Mesendoderm (in vitro differentiated cells): ENCODE data around the gene VIPR2.

Source experiments
- DNase-seq: peaks from one replicate; pipeline ENCODE4 v3.0.0; 2013
- H2AK5ac ChIP-seq: 2 replicates; pipeline ENCODE4 v1.6.1; 2013; ENCODE audit warnings: low read length, inconsistent platforms
- H2BK120ac ChIP-seq: 2 replicates; pipeline ENCODE4 v1.6.1; 2013; ENCODE audit warnings: low read depth, mild to moderate bottlenecking, low read length, moderate library complexity, mixed read lengths
- H2BK15ac ChIP-seq: replicated peaks from 2 replicates; pipeline ENCODE4 v1.6.1; 2013; ENCODE audit warnings: low read depth, mild to moderate bottlenecking, moderate library complexity
- H2BK5ac ChIP-seq: 2 replicates; pipeline ENCODE4 v1.6.1; 2013; ENCODE audit warnings: low read length, inconsistent platforms
- H3K18ac ChIP-seq: 2 replicates; pipeline ENCODE4 v1.6.1; 2013; ENCODE audit warnings: mild to moderate bottlenecking, low read length, mixed read lengths
- H3K23ac ChIP-seq: one replicate; pipeline ENCODE4 v1.6.1; 2013; ENCODE audit warnings: low read length
- H3K27ac ChIP-seq: 2 replicates; pipeline ENCODE4 v1.5.1; 2013; ENCODE audit warnings: low read depth, mild to moderate bottlenecking, inconsistent platforms, low read length, moderate library complexity
- H3K27me3 ChIP-seq: 2 replicates; pipeline ENCODE4 v1.6.1; 2013; ENCODE audit warnings: low read length, control low read depth, mild to moderate bottlenecking, inconsistent platforms; ENCODE audit not compliant: insufficient read depth, poor library complexity
- H3K36me3 ChIP-seq: 2 replicates; pipeline ENCODE4 v1.6.1; 2013; ENCODE audit warnings: low read length, inconsistent platforms; ENCODE audit not compliant: control insufficient read depth, insufficient read depth
- H3K4ac ChIP-seq: one replicate; pipeline ENCODE4 v1.6.1; 2013; ENCODE audit warnings: low read depth, mild to moderate bottlenecking, low read length, moderate library complexity
- H3K4me1 ChIP-seq: 2 replicates; pipeline ENCODE4 v1.6.1; 2013; ENCODE audit warnings: low read depth, low read length, inconsistent platforms; ENCODE audit not compliant: control insufficient read depth
- H3K4me2 ChIP-seq: 2 replicates; pipeline ENCODE4 v1.6.1; 2013; ENCODE audit warnings: low read length
- H3K4me3 ChIP-seq: 2 replicates; pipeline ENCODE4 v1.5.1; 2013; ENCODE audit warnings: mild to moderate bottlenecking, low read length
- H3K56ac ChIP-seq: one replicate; pipeline ENCODE4 v1.6.1; 2013; ENCODE audit warnings: low read length
- H3K79me1 ChIP-seq: 2 replicates; pipeline ENCODE4 v1.6.1; 2013; ENCODE audit warnings: low read length, inconsistent platforms
- H3K79me2 ChIP-seq: 2 replicates; pipeline ENCODE4 v1.6.1; 2013; ENCODE audit warnings: mild to moderate bottlenecking, low read length; ENCODE audit not compliant: control insufficient read depth, insufficient read depth
- H3K9ac ChIP-seq: 2 replicates; pipeline ENCODE4 v1.6.1; 2013; ENCODE audit warnings: low read length, inconsistent platforms
- H4K5ac ChIP-seq: one replicate; pipeline ENCODE4 v1.6.1; 2013; ENCODE audit warnings: low read length
- H4K8ac ChIP-seq: one replicate; pipeline ENCODE4 v1.6.1; 2013; ENCODE audit warnings: low read depth, mild to moderate bottlenecking, control low read depth, low read length, moderate library complexity
- WGBS: extraction: QIAGEN DNeasy Blood & Tissue Kit; methylation state at CpG from one replicate; pipeline ENCODE4 v1.1.7; 2013; ENCODE audit warnings: low lambda C conversion rate, missing lambda C conversion rate; ENCODE audit not compliant: insufficient coverage; ENCODE audit errors: extremely low coverage; 5-methylcytosine and 5-hydroxymethylcytosine counted together

The VIPR2 gene

GRCh38 chr7:159149488-159149887 lies 4.8 kb upstream of the VIPR2 start:
- Histone ChIP-seq H2BK15ac (no peak overlapping the region), H3K4me2 (no peak overlapping the region), H3K9ac (no peak overlapping the region), H3K4me3 (no peak overlapping the region), H3K56ac (no peak overlapping the region), H3K79me1 (no peaks in the 10 kb centered on the region), H3K79me2 (no peaks in the 10 kb centered on the region), H4K5ac (no peak overlapping the region), H2AK5ac (no peak overlapping the region), H3K23ac (no peak overlapping the region), H3K4ac (no peak overlapping the region), H3K4me1 (no peaks in the 10 kb centered on the region), H4K8ac (no peak overlapping the region), H3K36me3 (no peaks in the 10 kb centered on the region), H3K27ac (no peak overlapping the region), H3K27me3 (peaks cover 7% of the 10 kb centered on the region), H3K18ac (no peak overlapping the region), H2BK120ac (no peak overlapping the region), H2BK5ac (no peak overlapping the region)
- WGBS = no CpG with 5 or more reads among the region's 8 CpGs
- DNase-seq = no peak

DNA sequence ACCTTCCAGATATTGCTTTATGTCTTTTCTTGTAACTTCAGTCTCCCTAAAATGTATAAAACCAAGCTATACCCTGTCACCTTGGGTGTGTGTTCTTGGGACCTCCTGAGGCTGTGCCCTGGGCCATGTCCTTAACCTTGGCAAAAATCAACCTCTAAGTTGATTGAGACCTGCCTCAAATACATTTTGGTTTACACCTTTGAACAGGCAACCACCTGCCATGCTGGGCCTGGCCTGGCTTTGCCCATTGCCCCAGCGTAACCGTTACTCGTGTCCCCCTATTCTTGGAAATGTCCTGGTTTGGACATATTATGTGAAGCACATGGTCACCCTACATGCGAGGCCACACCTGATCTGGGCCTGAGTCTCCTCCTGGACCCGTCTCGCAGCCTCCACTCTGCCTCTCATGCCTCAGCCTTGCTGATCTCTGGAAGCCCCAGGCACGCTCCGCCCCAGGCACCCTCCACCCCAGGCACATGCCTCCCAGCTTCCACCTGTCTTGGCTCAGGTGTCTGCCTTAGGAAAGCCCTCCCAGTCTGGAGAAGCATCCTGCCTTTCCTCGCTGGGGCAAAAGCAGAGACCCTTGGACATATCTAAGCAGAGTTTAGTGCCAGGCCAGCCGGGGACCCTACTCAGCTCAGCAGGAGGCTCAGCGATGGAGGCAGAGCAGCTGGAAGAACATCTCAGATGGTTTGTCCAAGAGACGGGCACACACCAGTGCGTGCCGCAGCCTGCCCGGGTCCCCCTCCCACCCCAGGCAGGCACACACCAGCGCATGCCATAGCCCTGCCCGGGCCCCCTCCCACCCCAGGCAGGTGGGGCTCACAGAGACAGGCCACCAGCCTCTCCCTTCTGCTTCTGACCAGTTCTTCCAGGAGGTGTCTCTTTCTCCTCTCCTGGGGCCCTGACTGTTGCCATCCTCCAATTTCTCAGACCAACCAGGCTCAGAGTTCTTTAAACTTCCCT lies 4.0 kb upstream of the VIPR2 start:
- no peaks in the 10 kb centered on the region for H3K79me1 ChIP-seq
- H3K9ac ChIP-seq = no peak overlapping the region
- H3K36me3 ChIP-seq = no peaks in the 10 kb centered on the region
- H3K27ac ChIP-seq = no peak overlapping the region
- no peak overlapping the region for H3K4me3 ChIP-seq
- no peak overlapping the region for H2BK15ac ChIP-seq
- WGBS = no CpG with 5 or more reads among the region's 17 CpGs
- no peak overlapping the region for H2BK5ac ChIP-seq
- no peak overlapping the region for H3K18ac ChIP-seq
- no peak for DNase-seq
- no peaks in the 10 kb centered on the region for H3K79me2 ChIP-seq
- H4K8ac ChIP-seq = no peak overlapping the region
- H3K4me1 ChIP-seq = no peaks in the 10 kb centered on the region
- no peak overlapping the region for H3K4ac ChIP-seq
- H2AK5ac ChIP-seq = no peak overlapping the region
- no peak overlapping the region for H2BK120ac ChIP-seq
- peaks cover 12% of the 10 kb centered on the region for H3K27me3 ChIP-seq
- no peak overlapping the region for H3K23ac ChIP-seq
- H4K5ac ChIP-seq = no peak overlapping the region
- H3K56ac ChIP-seq = no peak overlapping the region
- H3K4me2 ChIP-seq = no peak overlapping the region

DNA sequence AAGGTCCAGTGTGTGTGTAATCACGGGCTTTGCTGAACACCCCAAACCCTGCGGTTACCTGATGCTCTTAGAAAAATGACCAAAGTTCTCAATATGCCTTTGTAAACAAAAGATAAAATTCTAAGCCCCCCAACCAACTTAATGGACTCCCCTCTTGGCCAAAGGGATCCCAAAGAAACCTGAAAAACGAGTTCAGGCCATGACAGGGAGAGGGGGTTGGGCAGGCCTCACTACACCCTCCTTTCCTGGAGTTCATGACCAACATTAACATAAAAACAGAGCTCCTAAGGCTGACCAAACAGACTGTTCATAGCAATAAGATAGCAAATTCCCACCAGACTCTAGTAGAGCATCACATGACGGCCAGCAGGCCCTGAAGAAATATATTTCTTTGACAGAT lies 3.0 kb upstream of the VIPR2 start:
- H3K79me1 ChIP-seq = no peaks in the 10 kb centered on the region
- no peaks in the 10 kb centered on the region for H3K79me2 ChIP-seq
- no peak overlapping the region for H2BK15ac ChIP-seq
- no peak overlapping the region for H3K9ac ChIP-seq
- no peak for DNase-seq
- H2BK5ac ChIP-seq = no peak overlapping the region
- no peak overlapping the region for H3K4ac ChIP-seq
- no peak overlapping the region for H3K27ac ChIP-seq
- no peak overlapping the region for H4K8ac ChIP-seq
- no peak overlapping the region for H2AK5ac ChIP-seq
- no peaks in the 10 kb centered on the region for H3K4me1 ChIP-seq
- no peak overlapping the region for H3K23ac ChIP-seq
- no peak overlapping the region for H3K56ac ChIP-seq
- no peaks in the 10 kb centered on the region for H3K36me3 ChIP-seq
- no peak overlapping the region for H3K4me2 ChIP-seq
- no peak overlapping the region for H4K5ac ChIP-seq
- peaks cover 21% of the 10 kb centered on the region for H3K27me3 ChIP-seq
- H3K18ac ChIP-seq = no peak overlapping the region
- no CpG with 5 or more reads among the region's 4 CpGs for WGBS
- H2BK120ac ChIP-seq = no peak overlapping the region
- H3K4me3 ChIP-seq = no peak overlapping the region

DNA sequence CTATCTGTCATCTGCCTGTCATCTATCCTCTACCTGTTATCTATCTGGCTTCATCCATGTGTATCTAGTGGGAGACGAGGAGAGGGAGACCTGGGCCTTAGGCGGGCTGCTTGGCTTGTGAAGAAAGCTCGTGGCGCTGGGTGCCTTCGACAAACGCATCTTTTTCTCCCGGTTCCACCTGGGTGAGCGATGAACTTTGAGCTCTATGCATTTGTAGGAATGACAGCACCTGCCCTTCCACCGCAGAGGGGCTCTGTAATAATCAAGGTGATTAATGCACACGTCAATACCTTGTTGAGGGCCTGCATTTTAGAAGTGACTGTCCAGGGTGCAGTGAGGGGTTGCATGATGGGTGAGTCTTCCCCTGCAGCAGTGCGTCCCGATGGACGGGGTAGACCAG lies 2.6 kb upstream of the VIPR2 start:
- Histone ChIP-seq H2BK5ac (no peak overlapping the region), H2BK120ac (no peak overlapping the region), H3K23ac (no peak overlapping the region), H3K9ac (no peak overlapping the region), H3K79me2 (no peaks in the 10 kb centered on the region), H3K79me1 (no peaks in the 10 kb centered on the region), H3K4ac (no peak overlapping the region), H3K18ac (no peak overlapping the region), H3K27ac (no peak overlapping the region), H2BK15ac (no peak overlapping the region), H3K4me1 (no peaks in the 10 kb centered on the region), H4K8ac (no peak overlapping the region), H3K56ac (no peak overlapping the region), H3K4me3 (no peak overlapping the region), H3K27me3 (peaks cover 23% of the 10 kb centered on the region), H3K36me3 (no peaks in the 10 kb centered on the region), H3K4me2 (no peak overlapping the region), H2AK5ac (no peak overlapping the region), H4K5ac (no peak overlapping the region)
- WGBS = no CpG with 5 or more reads among the region's 13 CpGs
- DNase-seq = no peak

GRCh38 chr7:159146084-159146858 lies 1.6 kb upstream of the VIPR2 start:
- Histone ChIP-seq H3K27ac (no peak overlapping the region), H3K79me1 (no peaks in the 10 kb centered on the region)

More at GRCh38 chr7:159146084-159146858, 1.6 kb upstream of the VIPR2 start:
- Histone ChIP-seq H3K9ac (no peak overlapping the region), H3K18ac (no peak overlapping the region), H2BK120ac (no peak overlapping the region), H3K4me1 (peaks cover under 1% of the 10 kb centered on the region), H3K36me3 (no peaks in the 10 kb centered on the region), H3K27me3 (peaks cover 23% of the 10 kb centered on the region), H4K5ac (no peak overlapping the region), H3K56ac (no peak overlapping the region), H2BK15ac (no peak overlapping the region), H3K4ac (no peak overlapping the region), H3K23ac (no peak overlapping the region), H3K79me2 (no peaks in the 10 kb centered on the region), H4K8ac (no peak overlapping the region), H3K4me3 (no peak overlapping the region), H2BK5ac (no peak overlapping the region), H2AK5ac (no peak overlapping the region), H3K4me2 (no peak overlapping the region)
- no peak for DNase-seq
- 100% methylated on average over 6 of the region's 8 CpGs for WGBS
